Ishikawa (cell line): ENCODE measurements around the gene SUGT1.

Experiments used
- CEBPB ChIP-seq: IDR thresholded peaks from 2 replicates; pipeline ENCODE4 v1.6.1; 2012
- CREB1 ChIP-seq: IDR thresholded peaks from 2 replicates; pipeline ENCODE4 v1.6.1; 2012; ENCODE audit warnings: low read depth
- EGR1 ChIP-seq: IDR thresholded peaks from 2 replicates; pipeline ENCODE4 v1.6.1; 2012
- EP300 ChIP-seq: IDR thresholded peaks from 2 replicates; pipeline ENCODE4 v1.6.1; 2012; ENCODE audit warnings: borderline replicate concordance
- FOXM1 ChIP-seq: IDR thresholded peaks from 2 replicates; pipeline ENCODE4 v1.6.1; 2012; ENCODE audit warnings: low read depth, borderline replicate concordance
- NFIC ChIP-seq: IDR thresholded peaks from 2 replicates; pipeline ENCODE4 v1.6.1; 2012
- RAD21 ChIP-seq: IDR thresholded peaks from 2 replicates; pipeline ENCODE4 v1.6.1; 2012; ENCODE audit warnings: low read depth
- TAF1 ChIP-seq: IDR thresholded peaks from 2 replicates; pipeline ENCODE4 v1.6.1; 2012; ENCODE audit warnings: low read depth, mild to moderate bottlenecking
- TCF12 ChIP-seq: IDR thresholded peaks from 2 replicates; pipeline ENCODE4 v1.6.1; 2012; ENCODE audit warnings: low read depth
- TEAD4 ChIP-seq: IDR thresholded peaks from 2 replicates; pipeline ENCODE4 v1.6.1; 2012
- YY1 ChIP-seq: IDR thresholded peaks from 2 replicates; pipeline ENCODE4 v1.6.1; 2012; ENCODE audit warnings: low read depth
- ZBTB7A ChIP-seq: IDR thresholded peaks from 2 replicates; pipeline ENCODE4 v1.6.1; 2012; ENCODE audit warnings: low read depth
- TF ChIP-seq, protein P1 (sequence below): IDR thresholded peaks from 2 replicates; pipeline ENCODE4 v1.6.1; 2012
- TF ChIP-seq, protein P2 (sequence below): IDR thresholded peaks from 2 replicates; pipeline ENCODE4 v1.6.1; 2012; ENCODE audit warnings: low read depth, mild to moderate bottlenecking
- TF ChIP-seq, protein P3 (sequence below): IDR thresholded peaks from 2 replicates; pipeline ENCODE4 v1.6.1; 2012

SUGT1 gene

DNA sequence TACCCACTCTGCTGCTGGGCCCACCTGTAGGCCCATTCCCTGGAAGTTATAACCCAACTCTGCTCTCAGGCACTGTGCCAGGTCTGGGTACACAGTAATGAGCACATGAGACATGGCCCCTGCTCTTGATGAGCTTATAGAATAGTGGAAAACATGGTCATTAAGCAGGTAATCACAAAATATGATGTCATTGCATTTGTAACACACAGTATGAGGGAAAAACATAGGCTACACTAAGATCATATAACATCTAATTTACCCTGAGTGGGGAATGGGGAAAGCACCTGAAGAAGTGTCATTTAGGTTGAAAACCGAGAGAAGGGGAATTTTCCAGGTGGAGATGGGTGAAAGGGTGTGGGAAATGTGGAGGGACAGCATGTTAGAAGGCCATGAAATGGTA, 90.9 kb downstream of the SUGT1 start:
- no peak for TF ChIP-seq TEAD4
- no peak for TF ChIP-seq YY1
- no peak for TF ChIP-seq EP300
- TF ChIP-seq FOXM1, result no peak
- TF ChIP-seq, protein P1, sequence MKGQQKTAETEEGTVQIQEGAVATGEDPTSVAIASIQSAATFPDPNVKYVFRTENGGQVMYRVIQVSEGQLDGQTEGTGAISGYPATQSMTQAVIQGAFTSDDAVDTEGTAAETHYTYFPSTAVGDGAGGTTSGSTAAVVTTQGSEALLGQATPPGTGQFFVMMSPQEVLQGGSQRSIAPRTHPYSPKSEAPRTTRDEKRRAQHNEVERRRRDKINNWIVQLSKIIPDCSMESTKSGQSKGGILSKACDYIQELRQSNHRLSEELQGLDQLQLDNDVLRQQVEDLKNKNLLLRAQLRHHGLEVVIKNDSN, result no peak
- TF ChIP-seq, protein P2, sequence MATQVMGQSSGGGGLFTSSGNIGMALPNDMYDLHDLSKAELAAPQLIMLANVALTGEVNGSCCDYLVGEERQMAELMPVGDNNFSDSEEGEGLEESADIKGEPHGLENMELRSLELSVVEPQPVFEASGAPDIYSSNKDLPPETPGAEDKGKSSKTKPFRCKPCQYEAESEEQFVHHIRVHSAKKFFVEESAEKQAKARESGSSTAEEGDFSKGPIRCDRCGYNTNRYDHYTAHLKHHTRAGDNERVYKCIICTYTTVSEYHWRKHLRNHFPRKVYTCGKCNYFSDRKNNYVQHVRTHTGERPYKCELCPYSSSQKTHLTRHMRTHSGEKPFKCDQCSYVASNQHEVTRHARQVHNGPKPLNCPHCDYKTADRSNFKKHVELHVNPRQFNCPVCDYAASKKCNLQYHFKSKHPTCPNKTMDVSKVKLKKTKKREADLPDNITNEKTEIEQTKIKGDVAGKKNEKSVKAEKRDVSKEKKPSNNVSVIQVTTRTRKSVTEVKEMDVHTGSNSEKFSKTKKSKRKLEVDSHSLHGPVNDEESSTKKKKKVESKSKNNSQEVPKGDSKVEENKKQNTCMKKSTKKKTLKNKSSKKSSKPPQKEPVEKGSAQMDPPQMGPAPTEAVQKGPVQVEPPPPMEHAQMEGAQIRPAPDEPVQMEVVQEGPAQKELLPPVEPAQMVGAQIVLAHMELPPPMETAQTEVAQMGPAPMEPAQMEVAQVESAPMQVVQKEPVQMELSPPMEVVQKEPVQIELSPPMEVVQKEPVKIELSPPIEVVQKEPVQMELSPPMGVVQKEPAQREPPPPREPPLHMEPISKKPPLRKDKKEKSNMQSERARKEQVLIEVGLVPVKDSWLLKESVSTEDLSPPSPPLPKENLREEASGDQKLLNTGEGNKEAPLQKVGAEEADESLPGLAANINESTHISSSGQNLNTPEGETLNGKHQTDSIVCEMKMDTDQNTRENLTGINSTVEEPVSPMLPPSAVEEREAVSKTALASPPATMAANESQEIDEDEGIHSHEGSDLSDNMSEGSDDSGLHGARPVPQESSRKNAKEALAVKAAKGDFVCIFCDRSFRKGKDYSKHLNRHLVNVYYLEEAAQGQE, result no peak
- TF ChIP-seq CREB1, result no peak
- no peak for TF ChIP-seq CEBPB
- no peak for TF ChIP-seq RAD21

DNA sequence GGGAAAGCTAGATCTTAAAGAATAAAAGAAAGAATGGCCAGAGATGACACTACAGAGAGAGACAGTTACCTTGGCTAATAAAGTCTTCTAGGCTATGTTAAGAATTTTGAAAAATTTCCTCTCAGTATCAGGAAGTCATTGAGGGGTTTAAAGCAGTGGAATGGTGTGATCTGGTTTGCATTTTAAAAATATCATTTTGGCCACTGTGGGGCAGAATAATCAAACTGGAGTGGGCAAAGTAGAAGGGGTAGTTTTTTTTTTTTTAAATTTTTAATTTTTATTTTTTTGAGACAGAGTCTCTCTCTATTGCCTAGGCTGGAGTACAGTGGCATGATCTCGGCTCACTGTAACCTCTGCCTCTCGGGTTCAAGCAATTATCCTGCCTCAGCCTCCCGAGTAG, 91.4 kb downstream of the SUGT1 start:
- TF ChIP-seq RAD21, result peak; percentile 19; the same call in 1 of the 2 replicates
- TF ChIP-seq ZBTB7A, result no peak

DNA sequence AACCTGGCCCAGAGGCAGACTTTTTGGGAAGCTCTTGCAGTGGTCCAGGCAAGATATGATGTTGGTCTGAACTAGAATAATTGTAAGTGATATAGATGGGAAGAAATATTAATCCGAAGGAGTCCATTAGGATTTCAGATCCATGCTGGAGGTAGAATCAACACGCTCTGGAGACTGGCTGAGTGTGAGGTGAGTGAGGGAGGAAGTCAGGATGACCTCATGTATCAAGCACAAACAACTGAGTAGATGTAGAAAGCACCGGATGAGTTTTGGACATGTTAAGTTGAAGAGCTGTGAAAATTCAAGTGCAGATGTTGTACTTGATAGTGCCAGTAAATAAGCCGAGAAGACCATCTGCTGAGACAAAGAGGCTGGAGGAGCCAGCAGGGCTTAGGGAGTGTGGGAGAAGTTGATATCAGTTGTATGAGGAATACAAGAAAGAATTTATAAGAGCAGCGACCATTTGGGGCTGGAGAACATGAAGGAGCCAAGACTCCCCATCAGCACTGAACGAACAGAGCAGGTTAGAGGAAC, 92.3 kb downstream of the SUGT1 start:
- TF ChIP-seq CREB1 (no peak), FOXM1 (no peak), EP300 (no peak), EGR1 (no peak), ZBTB7A (no peak), TEAD4 (no peak), CEBPB (no peak), TAF1 (no peak), NFIC (no peak), TCF12 (no peak), RAD21 (no peak), YY1 (no peak)
- TF ChIP-seq, protein P3, sequence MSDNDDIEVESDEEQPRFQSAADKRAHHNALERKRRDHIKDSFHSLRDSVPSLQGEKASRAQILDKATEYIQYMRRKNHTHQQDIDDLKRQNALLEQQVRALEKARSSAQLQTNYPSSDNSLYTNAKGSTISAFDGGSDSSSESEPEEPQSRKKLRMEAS, result no peak
- TF ChIP-seq, protein P1, result no peak
- TF ChIP-seq, protein P2, result no peak

DNA sequence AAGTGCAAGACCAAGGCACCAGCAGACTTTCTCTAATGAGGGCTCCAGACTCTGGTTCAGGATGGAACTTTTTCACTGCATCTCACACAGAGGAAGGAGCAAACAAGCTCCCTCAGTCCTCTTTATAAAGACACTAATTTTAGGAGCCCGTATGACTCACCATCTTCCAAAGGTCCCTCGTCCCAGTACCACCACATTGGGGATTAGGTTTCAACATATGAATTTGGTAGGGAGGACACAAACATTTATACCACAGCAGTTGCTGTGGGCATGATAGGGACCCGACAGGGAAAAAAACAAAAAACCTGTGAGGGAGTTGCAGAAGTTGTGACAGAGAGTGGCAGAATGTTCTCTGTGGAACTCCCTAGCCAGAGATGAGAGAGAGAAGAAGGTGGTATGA, 93.5 kb downstream of the SUGT1 start:
- TF ChIP-seq, protein P3, result no peak
- TF ChIP-seq, protein P2, result no peak
- no peak for TF ChIP-seq NFIC
- TF ChIP-seq, protein P1, result no peak
- TF ChIP-seq EP300, result no peak
- TF ChIP-seq FOXM1, result no peak
- no peak for TF ChIP-seq ZBTB7A
- TF ChIP-seq TAF1, result no peak
- TF ChIP-seq YY1, result no peak

DNA sequence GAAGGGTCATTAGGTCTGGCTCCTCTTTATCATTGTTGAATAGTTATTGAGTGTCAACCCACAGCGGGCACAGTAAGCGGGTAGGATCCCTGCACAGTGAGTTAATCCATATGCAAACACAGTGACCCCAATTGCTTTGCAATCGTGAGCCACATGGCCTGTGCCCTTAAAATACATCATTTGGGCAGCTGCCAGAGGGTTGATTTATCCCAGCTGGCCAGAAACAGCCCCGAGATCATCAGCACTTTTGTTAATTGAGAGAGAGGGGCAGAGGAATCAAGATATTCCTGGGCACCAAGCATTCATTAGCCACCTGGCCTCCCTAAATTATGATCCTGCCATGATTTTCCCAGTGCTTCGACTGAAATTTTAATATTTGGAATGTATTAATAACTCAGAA, 96.8 kb downstream of the SUGT1 start:
- TF ChIP-seq, protein P3, result no peak
- TF ChIP-seq, protein P1, result no peak
- TF ChIP-seq ZBTB7A, result no peak
- no peak for TF ChIP-seq TEAD4
- TF ChIP-seq TCF12, result no peak
